ENCODE data around the gene MDM2.

DNA sequence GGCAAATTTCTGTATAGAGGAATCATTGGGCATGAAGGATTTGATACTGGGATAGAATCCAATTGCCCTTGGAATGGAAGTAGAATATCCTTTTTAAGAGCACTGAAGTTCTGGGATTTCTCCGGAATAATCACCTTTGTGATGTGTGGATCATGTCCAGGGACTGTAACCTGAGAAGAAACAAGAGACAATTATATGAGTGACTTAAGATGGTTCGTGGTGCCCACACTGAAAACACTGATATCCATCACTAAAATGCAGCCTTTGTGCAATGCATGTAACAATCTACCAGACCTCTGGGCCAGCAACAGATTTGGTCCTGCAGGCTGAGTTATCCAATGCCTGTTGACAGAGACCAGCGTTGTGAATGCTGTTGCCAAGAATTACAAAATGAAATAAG, 48.5 kb downstream of the MDM2 start:
- TF ChIP-seq EZH2phosphoT487 (IDR thresholded peaks at IDR 0.05; ENCODE audit: insufficient read depth, low read depth), result no peak
- no peak for TF ChIP-seq EZH2 (IDR thresholded peaks at IDR 0.05; ENCODE audit: insufficient read depth, poor library complexity, severe bottlenecking)
